ENCODE measurements around the gene MRM1. TPM values are rescaled to one million over a fixed set of nuclear protein-coding genes. Genes with fewer than 3 reads are reported as not detected.
A peak's percentile ranks its signal among the peaks of the same experiment; 100 is the strongest.

Gene MRM1
- total RNA-seq, 2 donors from 2014 or later, result 7.3 to 7.9 TPM

DNA sequence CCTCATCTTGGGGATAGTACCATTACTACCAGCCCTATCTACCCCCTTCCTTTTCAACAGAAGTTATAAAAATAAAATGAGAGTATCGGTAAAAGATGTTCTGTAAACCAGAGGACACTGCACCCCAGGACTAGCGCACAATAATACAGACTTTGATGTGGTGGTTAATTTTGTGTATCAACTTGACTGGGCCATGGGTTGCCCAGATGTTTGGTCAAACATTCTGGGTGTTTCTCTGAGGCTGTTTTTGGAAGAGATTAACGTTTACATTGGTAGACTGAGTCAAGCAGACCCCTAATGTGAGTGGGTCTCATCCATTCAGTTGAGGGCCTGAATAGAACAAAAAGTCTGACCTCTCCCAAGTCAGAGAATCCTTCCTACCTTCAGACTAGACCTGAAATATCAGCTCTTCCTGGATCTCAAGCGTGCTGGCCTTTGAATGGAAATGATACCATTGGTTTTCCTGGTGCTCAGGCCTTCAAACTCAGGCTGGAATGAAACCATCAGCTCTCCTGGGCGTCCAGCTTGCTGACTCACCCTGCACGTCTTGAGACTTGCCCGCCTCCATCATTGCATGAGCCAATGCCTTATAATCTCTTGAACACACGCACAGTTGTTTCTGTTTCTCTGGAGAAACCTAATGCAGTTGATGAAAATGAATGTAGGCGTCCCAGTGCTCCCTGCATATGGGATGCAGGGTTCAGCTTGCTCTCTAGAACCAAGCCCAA, 10.1 kb downstream of the MRM1 start:
- Histone ChIP-seq H3K27ac (no peak overlapping the region), H3K4me1 (no peaks in the 10 kb centered on the region), H3K4me3 (no peak overlapping the region), H3K27me3 (no peaks in the 10 kb centered on the region), H3K9me3 (no peaks in the 10 kb centered on the region), H3K36me3 (replicated peaks in 1 of 2; ENCODE audit: insufficient read depth in 1 of 2, low read depth in 2 of 2) (no peaks in the 10 kb centered on the region)
- TF ChIP-seq, protein P1, sequence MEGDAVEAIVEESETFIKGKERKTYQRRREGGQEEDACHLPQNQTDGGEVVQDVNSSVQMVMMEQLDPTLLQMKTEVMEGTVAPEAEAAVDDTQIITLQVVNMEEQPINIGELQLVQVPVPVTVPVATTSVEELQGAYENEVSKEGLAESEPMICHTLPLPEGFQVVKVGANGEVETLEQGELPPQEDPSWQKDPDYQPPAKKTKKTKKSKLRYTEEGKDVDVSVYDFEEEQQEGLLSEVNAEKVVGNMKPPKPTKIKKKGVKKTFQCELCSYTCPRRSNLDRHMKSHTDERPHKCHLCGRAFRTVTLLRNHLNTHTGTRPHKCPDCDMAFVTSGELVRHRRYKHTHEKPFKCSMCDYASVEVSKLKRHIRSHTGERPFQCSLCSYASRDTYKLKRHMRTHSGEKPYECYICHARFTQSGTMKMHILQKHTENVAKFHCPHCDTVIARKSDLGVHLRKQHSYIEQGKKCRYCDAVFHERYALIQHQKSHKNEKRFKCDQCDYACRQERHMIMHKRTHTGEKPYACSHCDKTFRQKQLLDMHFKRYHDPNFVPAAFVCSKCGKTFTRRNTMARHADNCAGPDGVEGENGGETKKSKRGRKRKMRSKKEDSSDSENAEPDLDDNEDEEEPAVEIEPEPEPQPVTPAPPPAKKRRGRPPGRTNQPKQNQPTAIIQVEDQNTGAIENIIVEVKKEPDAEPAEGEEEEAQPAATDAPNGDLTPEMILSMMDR (IDR thresholded peaks at IDR 0.05), result no peak
- no peak for TF ChIP-seq POLR2A (IDR thresholded peaks at IDR 0.05)
- no peak for DNase-seq
- intact Hi-C loops (cut with DNase I), result no loop called here
- 84 to 86% methylated on average over 9 of the region's 9 CpGs for WGBS, 2 donors
- ATAC-seq, result no peak

DNA sequence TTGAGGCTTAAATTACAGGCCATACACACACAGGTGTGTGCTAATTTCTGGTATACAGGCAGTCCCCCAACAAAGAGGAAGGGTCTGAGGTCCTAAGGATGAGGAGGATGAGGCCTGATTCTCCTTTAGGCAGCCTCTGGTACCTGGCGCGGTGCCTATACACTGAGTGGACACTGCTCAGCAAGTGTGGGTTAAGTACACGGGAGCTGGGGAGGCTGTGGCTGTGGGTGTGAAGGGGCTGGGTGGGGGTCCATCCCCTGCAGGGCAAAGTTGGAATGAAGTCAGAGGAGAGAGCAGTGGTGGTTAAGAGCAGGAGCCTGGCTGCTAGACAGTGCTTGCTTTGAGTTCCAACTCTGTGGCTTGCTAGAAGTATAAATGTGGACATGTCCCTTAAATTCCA, 10.9 kb downstream of the MRM1 start:
- H3K36me3 ChIP-seq (replicated peaks in 1 of 2; ENCODE audit: insufficient read depth in 1 of 2, low read depth in 2 of 2), result no peaks in the 10 kb centered on the region
- no peaks in the 10 kb centered on the region for H3K4me1 ChIP-seq
- H3K27ac ChIP-seq, result no peak overlapping the region
- no peak overlapping the region for H3K4me3 ChIP-seq
- DNase-seq (no peak), ATAC-seq (no peak)
- 72 to 75% methylated on average over 2 to 3 of the region's 3 CpGs for WGBS, 2 donors
- no peak for TF ChIP-seq POLR2A (IDR thresholded peaks at IDR 0.05)
- TF ChIP-seq, protein P1 (IDR thresholded peaks at IDR 0.05), result no peak
- no peaks in the 10 kb centered on the region for H3K9me3 ChIP-seq
- intact Hi-C loops (cut with DNase I), result no loop called here
- no peaks in the 10 kb centered on the region for H3K27me3 ChIP-seq

DNA sequence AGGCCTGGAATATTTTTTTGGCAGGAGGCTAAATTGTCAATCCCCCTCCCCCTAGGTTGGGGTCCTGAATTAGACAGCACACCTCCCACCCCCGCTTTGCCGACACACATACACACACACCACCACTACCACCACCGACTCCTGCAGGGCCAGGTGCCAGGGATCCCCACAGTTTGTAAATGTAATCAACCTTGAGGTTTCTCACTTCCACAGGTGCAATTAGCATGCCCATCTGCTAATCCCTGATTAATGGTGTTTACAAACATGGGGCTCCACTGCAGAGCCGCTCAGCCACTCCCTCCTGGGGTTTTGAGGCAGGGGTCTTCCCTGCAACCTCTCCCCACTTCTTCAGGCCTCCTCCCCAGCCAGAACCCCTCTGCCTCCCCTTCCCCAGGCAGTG, 11.8 kb downstream of the MRM1 start:
- DNase-seq (peak in 1 of 4 donors; percentile 24), ATAC-seq (no peak)
- Histone ChIP-seq H3K9me3 (no peaks in the 10 kb centered on the region), H3K27ac (no peak overlapping the region), H3K4me3 (no peak overlapping the region), H3K36me3 (replicated peaks in 1 of 2; ENCODE audit: insufficient read depth in 1 of 2, low read depth in 2 of 2) (no peaks in the 10 kb centered on the region), H3K4me1 (no peaks in the 10 kb centered on the region), H3K27me3 (no peaks in the 10 kb centered on the region)
- 47 to 56% methylated on average over 4 of the region's 4 CpGs for WGBS, 2 donors
- intact Hi-C loops (cut with DNase I), result no loop called here
- TF ChIP-seq POLR2A (IDR thresholded peaks at IDR 0.05), result no peak
- TF ChIP-seq, protein P1 (IDR thresholded peaks at IDR 0.05), result no peak

DNA sequence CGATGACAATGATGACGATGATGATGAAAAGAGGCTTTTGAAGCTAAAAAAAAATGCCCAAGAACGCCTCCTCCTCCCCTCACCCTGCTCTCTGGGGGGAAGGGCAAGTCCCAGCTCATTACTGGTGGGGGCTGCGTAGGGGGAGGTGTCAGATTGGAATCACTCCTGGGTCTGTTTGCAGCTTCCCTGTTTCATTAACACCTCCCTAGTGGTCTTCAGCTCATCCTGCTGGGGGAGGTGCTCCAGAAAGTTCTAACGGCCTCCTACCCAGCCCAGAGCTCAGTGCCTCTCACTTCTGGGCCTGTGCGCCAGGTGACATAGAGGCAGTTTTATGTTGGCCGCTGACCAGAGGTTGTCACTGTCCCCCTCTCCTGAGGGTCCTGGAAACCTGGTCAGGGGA, 12.7 kb downstream of the MRM1 start:
- H3K36me3 ChIP-seq (replicated peaks in 1 of 2; ENCODE audit: insufficient read depth in 1 of 2, low read depth in 2 of 2), result no peaks in the 10 kb centered on the region
- no peaks in the 10 kb centered on the region for H3K27me3 ChIP-seq
- 52 to 63% methylated on average over 7 of the region's 7 CpGs for WGBS, 2 donors
- H3K27ac ChIP-seq, result no peak overlapping the region
- no peaks in the 10 kb centered on the region for H3K4me1 ChIP-seq
- no peak overlapping the region for H3K4me3 ChIP-seq
- TF ChIP-seq POLR2A (IDR thresholded peaks at IDR 0.05), result no peak
- TF ChIP-seq, protein P1 (IDR thresholded peaks at IDR 0.05), result no peak
- intact Hi-C loops (cut with DNase I), result no loop called here
- no peaks in the 10 kb centered on the region for H3K9me3 ChIP-seq
- ATAC-seq (no peak), DNase-seq (no peak)

DNA sequence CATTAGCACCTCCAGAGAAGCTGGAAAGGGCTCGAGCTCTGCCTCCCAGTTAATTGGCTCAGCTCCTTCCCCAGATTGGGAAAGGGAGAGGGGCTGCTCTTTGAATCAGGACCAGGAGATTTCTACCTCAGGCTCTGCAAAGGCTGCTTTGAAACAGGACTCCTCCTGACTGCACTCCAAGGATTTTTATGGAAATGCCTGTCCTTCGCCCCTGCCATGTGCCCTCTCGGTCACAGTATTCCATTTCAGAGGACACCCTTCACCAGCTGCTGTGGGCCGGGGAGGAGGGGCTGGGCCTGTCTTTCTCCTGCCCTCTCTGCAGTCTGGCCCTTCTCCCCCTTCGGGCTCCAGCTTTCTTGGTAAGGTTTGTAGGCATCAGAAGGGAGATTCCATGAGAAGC, 13.6 kb downstream of the MRM1 start:
- Histone ChIP-seq H3K36me3 (replicated peaks in 1 of 2; ENCODE audit: insufficient read depth in 1 of 2, low read depth in 2 of 2) (no peaks in the 10 kb centered on the region), H3K27ac (no peak overlapping the region), H3K27me3 (no peaks in the 10 kb centered on the region), H3K9me3 (no peaks in the 10 kb centered on the region), H3K4me3 (no peak overlapping the region), H3K4me1 (no peaks in the 10 kb centered on the region)
- WGBS, 2 donors, result 46 to 52% methylated on average over 2 to 5 of the region's 5 CpGs
- no peak for DNase-seq
- ATAC-seq, result no peak
- TF ChIP-seq, protein P1 (IDR thresholded peaks at IDR 0.05), result no peak
- TF ChIP-seq POLR2A (IDR thresholded peaks at IDR 0.05), result no peak
- intact Hi-C loops (cut with DNase I), result no loop called here
